HG03457 (cell line): ENCODE data around the gene ZBTB20.
A peak's percentile ranks its signal among the peaks of the same experiment; 100 is the strongest.
"Not testable (repeated sequence)": the region's sequence is repeated elsewhere in the genome, so short reads cannot be mapped to it uniquely, and the experiment has no call there.

Experiments
- ATAC-seq: cut with Tn5 transposase; IDR thresholded peaks from one replicate; pipeline ENCODE4 v1.9.1; 2021; ENCODE audit warnings: moderate number of reproducible peaks; ENCODE audit not compliant: unreplicated experiment

The ZBTB20 gene

GRCh38 chr3:114839476-114839875, 307.6 kb downstream of the ZBTB20 start:
- ATAC-seq: no peak

GRCh38 chr3:114838025-114838424, 309.1 kb downstream of the ZBTB20 start:
- no peak for ATAC-seq

GRCh38 chr3:114834175-114834940, 312.7 kb downstream of the ZBTB20 start:
- no peak for ATAC-seq

DNA sequence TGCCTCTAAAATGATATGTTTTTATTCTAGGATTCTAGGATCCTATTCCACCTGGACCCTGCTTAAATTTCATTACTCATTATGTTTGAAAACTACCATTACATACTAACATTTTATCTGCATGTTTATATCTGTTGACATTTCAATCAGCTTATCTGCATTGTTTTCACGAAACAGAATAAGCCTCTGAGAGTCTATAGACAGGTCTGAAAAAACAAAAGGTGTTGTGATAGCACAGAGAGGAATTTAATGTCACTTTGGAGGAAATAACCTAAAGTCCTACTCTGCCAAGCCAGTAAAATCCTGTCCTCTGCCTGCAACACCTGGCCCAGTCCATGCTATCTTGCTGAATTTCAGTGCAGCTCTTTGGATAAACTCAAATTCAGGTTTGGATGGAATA, 315.2 kb downstream of the ZBTB20 start:
- no peak for ATAC-seq

DNA sequence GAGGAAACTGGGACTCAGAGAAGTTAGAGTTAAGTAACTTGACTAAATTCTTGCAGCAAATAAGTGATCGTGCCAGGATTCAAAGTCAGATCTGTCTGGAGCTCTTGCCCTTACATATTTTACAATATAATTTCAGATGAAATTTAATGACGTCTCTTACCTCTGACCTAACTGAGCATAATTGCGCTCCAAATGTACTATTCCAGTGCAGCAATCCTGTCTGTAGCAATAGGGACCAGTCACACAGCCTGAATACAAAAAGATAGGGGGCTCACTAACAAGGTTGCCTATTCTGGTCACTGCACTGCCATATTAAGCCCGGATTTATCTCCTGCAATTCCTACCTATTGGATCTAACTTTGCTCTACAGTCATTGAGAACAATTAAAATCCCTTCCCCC, 316.4 kb downstream of the ZBTB20 start:
- no peak for ATAC-seq

DNA sequence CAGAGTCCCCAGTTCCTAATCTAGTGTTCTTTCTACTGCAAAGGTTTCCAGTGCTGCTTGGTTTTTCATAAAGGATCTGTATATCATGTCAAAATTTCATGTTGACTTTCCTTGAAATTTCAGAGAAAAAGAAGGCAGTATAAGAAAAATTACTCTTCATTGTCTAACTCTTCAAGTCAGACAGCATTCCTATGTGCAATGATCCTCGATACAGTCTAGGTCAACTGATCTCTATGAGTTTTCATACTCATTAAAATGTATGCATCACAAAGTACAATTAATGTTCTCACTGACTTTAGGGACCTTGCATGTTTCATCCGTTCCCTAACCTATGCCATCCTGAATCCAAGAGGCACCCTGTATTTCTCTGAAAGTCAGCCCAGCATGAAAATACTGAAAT, 317.3 kb downstream of the ZBTB20 start:
- ATAC-seq: no peak

GRCh38 chr3:114827495-114827894, 319.6 kb downstream of the ZBTB20 start:
- ATAC-seq: no peak

DNA sequence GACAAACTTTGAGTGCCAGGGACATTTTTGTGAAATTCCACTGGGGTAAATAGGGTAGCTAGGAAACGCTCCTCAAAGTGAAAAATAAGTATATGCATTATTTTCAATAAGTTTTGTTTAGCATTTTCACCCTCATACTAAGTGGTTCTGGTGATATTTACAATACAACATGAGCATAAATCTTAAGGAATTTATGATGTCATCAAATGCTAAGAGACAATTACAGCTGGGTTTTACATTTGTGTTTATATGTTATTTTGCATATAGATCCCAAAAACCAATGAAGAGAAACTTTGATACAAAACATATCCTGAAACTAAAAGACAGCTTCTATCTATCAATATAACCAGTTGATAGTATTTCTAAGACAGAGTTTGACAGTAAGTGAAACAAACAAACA, 323.1 kb downstream of the ZBTB20 start:
- ATAC-seq: no peak

- no peak for ATAC-seq
Observed at GRCh38 chr3:114823061-114823460, 324.0 kb downstream of the ZBTB20 start.

- ATAC-seq: no peak
Observed at GRCh38 chr3:114816052-114816451, 331.0 kb downstream of the ZBTB20 start.

GRCh38 chr3:114812541-114813238, 334.4 kb downstream of the ZBTB20 start:
- not testable (repeated sequence) for ATAC-seq

GRCh38 chr3:114809668-114810413, 337.2 kb downstream of the ZBTB20 start:
- ATAC-seq: peak; percentile 99

DNA sequence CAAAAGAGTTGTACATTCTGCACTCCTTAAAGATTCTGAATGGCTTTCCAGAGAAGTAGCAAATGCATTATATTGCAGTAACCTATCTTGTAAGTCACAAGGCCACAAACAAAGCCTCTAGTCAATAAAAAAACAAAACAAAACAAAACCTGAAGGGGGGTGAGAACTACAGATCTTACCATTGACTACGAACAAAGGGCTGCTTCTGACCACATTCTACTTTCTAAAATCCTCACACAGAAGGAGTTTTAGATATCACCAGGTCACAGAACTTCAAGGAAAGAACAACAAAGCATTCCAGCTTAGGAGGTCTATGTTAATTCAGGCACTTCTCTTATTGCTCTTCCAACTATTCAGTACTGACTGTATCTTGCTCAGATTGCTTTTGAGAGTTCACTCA, 343.0 kb downstream of the ZBTB20 start:
- no peak for ATAC-seq

DNA sequence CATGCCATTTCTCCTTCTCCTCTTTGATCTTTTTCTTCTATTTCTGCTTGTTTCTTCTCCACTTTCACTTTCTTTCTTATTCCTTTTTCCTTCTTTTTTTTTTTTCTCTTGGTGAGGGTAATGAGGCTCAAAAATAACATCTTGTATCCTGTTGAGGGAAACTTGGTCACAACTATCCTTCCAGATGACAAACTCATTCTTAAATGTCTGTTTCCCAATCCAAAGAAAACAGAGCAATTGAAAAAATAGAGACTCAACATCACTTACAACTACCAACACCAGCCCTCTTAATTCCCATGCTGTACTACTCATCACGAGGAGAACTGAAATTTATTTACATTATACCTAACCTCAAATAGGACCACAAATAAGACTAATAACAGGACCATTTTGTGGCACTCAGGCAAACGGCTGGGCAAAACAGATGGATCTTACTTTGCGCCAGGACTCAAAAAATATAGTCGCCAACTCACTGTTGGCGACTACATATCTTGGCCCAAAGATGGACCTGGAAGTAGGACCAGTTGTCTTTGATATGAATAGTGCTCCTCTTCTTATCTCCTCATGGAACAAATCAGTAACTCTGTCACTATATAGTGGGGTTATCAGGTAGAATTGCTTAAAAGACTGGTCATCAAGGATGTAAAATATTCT, 343.9 kb downstream of the ZBTB20 start:
- ATAC-seq: no peak

DNA sequence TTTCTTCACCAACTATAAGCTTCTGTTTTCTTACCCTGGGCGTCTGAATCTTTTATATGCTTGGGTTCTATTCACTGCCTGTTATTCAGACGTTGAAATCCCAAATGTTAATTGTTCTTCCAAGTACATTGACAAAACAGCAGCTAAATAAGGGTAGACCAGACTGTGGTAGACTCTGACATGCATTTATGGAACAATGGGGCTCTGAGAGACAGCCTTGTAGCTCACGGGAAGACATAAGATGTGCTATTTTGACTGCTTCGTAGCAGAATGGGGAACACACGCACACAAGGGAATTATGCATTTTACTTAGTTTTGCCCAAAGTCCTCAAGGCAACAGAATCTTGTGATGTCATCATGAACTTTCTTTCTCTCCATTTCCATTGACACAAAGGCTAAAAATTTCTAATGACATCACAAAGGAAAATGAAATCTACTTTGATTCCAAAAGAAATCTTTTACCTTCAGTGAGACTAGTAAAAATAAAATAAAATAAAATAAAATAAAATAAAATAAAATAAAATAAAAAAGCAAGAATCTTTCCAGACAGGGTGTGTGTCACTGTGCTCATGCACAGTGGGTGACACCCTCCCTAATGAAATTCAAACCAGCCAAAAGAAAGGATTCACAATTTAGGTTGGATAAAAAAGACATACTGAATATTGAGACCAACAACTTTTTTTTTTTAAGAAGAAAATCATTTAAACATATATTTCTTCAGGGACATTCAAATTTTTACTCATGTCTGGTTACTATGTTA, 346.6 kb downstream of the ZBTB20 start:
- no peak for ATAC-seq

DNA sequence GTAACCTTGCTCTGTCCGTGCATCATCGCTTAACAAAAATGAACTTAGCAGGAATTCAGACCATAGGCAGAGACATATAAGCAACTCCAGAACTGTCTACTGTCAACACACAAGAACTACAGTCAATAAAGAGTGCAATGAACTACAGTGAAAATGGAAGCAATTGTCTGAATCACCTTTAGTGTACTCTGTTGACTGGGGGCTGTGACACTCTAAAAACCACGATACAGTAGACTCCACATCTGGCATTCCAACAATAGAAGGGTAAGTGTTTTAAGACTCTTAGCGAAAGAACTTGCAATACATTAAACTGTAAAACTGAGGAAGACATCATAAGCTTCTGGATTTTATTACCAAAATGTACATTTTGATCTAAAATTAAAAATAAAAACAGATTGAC, 347.3 kb downstream of the ZBTB20 start:
- no peak for ATAC-seq

GRCh38 chr3:114796796-114797195, 350.3 kb downstream of the ZBTB20 start:
- ATAC-seq: no peak

- ATAC-seq: no peak
Observed at GRCh38 chr3:114794894-114795630, 352.0 kb downstream of the ZBTB20 start.

GRCh38 chr3:114792159-114792918, 354.7 kb downstream of the ZBTB20 start:
- ATAC-seq: no peak
